ENCODE results near the gene PTPRN2.

Gene PTPRN2

DNA sequence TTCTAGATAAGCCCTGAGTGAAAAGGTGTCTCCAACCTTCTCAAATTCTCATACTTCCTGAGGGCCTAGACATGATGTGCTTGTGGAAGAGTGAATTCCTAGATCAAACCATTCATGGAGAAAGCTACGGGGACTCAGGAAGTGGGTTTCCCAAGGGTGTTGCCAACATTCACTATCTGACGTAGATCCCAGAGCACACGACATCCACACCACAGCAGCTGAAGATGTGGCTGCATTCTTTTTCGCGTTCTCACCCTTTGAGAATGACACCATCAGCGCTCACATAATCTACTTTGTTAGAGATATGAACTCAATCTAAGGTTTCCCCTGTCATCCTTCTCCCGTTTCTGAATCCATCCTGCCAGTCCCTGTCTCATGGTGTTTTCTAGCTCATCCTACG is 960.0 kb downstream of the PTPRN2 start:
- DNase-seq (ENCODE audit: low read depth in 3 of 3) = no peak

DNA sequence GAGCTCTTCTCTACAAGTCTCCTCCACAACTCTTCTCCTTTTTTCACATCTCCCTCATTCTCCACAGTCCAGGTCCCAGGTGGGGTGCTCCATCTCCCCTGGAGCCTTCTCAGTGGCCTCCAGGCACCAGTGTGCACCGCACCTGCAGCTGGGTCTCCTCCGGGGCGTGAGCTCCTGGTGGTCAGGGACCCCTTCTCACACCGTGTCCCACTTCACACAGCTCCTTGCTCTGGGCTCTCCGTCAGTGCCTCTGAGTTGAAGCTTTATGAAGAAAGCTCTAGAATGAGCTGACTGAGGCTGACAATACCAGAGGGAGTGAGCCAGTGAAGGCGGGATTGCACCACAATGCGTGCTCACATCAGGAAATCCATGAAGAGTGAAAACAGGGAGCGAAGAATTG is 960.6 kb downstream of the PTPRN2 start:
- no peak for DNase-seq (ENCODE audit: low read depth in 3 of 3)

DNA sequence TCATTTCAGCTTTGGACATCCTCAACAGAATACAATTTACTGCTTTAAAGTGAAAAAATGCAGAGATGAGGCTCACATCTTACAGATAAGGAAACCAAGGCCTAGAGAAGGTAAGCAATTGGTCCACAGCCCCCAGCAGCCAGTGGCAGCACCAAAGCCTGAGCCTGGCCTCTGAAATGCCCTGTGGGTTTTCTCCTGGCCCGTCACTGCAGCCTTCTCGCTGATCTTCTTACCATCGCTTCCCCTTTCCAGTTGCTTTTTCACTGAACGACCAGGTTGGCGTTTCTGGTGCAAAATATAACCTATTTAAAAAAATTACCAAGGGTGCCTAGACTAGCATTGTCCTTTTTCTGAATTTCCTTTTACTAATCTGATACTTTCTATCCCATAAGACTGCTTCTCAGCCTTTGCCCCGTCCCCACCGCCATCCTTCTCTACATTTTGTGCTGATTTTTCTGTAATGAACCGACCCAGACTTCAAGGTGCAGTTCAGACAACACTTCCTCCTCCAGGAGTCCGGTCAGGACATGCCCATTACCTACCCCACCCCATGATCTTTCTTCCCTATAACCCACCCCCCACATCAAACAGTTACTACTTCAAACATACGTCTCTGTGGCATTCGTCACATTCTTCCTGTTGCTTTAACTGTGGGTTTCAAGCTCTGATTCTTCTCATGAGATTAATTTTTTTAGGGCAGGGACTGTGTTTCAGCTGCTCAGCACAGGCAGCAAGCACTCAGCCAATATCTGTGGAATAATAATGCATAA is 961.5 kb downstream of the PTPRN2 start:
- no peak for DNase-seq (ENCODE audit: low read depth in 3 of 3)

DNA sequence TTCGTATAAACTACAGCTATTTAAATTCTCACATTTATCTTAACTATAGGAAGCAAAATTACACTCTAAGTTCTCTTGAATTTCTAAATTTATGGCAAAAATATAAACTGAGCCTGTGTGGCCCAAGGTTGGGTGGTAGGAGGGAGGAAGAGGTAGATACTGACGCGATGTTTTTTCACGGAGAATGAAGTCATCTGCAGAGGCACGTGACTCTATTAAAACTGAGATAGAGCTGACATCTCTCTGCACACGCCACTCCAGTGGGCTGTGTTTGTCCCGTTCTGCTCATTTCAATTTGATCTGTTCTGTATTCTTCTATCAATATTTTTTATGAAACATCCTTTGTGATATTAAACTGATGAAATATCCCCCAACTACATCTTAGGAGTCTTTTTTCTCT is 964.1 kb downstream of the PTPRN2 start:
- DNase-seq (ENCODE audit: low read depth in 3 of 3) = no peak

DNA sequence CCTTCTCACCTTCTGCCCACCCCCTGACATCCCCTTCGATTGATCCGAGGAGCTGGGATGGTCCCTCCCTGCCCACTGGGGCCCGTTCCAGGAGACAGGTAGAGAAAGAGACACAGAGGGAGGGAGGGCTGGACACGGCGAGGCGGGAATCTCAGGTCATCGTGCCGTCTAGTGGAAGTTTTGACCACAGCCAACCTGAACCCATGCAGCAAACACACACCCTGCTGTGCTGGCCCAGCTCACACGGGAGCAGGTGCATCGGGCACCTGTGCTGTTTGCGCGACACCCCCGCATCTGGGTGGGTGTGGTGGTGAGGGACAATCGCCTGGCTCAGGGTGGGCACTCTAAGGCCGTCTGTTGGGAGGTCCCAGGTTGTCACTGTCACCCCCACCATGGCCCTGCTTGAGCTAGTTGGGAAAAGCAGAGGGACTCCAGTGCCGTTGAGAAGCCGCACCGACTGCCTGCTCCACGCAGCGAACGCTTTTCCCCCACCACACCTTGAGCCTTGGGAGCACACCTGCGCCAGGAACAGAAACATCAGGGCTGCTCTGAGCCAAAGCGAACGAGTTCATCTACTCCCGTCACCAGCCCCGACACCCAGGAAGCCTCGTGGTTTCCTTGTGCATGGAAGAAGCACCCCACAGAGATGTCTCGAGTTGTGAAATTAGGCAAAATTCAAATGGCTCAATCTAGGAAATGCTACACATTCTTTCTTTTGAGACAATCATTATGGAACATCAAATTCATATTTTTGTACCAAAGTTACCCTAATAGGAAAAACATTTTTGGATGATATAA is 965.0 kb downstream of the PTPRN2 start:
- no peak for DNase-seq (ENCODE audit: low read depth in 3 of 3)

DNA sequence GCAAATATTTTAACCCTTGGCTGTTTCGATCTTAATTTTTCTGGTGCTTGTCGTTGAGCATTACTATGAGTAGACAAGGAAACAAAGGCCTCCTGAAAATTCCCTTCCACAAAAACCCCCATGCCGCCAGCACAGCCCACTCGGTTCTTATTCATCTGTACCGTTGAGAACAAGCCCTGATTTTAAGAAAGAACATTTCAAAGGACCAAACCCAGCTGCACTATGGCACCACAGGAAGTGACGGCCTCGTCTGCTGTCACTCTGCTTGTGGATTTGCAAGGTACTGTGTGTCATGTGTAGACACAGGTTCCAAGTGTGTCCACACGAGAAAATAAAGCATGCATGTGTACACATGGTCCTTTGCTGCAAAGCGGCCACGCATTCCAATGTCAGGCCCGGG is 965.6 kb downstream of the PTPRN2 start:
- DNase-seq (ENCODE audit: low read depth in 3 of 3) = no peak

DNA sequence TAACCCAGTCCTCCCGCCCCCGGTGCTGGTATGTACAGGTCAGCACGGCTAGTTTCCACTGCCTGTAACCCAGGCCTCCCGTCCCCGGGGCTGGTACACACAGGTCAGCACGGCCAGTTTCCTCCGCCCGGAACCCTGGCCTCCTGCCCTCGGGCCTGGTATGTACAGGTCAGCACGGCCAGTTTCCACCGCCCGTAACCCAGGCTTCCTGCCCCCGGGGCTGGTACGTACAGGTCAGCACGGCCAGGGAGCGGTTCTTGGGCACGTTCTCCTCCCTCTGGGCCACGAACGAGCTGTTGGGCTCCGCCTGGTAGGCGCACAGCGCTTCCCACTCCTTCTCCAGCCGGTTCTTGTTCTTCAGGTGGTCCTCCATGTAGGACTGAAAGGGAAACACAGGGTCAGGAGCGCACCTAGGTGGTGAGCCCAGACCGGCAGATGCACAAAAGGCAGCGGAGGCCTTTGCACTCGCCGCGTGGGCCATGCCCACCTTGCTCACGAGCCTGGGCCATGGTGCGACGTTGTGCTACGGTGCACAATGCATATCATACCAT is 966.4 kb downstream of the PTPRN2 start:
- no peak for DNase-seq (ENCODE audit: low read depth in 3 of 3)

DNA sequence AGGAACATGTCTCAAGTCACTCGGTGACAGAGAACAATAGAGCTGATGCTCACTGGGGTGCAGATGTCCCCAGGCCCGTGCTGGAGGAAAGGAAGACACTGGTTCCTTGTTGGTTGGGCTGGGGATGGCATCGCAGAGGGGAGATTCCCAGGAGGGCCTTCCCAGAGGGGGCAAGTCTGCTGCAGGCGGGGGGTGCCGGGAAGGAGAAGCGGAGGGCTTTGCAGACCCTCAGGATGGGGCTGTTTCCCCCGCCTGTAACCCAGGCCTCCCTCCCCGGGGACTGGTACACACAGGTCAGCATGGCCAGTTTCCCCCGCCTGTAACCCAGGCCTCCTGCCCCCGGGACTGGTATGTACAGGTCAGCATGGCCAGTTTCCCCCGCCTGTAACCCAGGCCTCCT is 967.0 kb downstream of the PTPRN2 start:
- DNase-seq (ENCODE audit: low read depth in 3 of 3) = no peak

DNA sequence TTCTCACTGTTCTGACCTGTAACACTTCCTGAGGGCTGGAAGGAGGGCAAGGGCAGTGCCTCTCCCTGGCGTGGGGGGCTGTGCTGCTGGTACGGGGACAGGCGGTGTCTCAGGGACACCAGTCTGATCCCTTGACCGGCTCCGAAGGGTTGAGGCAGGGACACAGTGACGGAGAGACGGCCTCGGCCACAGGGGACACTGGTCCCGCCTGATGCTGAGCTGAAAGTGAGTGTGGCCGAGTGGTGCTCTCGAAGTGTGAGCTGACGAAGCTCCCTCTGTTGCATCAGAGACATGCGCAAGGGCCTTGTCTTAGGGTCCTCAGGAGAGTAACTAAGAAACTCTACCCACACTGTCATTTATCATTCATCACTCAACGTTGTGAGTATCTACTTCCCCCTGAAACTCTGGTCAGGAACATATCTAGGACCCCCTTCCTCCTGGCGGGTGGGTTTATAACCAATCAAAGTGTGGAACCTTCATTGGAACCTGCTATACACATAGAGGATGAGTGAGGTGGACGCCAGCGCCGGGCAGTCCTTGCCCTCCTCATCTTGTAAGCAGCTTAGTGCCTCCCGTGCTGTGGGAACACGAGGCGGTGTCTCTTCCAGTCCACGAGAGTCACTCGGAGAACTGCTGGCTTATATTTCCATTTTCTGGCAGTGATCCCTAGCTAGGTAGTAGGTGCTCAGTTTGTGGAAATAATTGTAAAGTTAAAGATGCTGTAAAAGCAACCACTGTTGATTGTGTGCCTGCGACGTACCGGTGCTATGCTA is 967.7 kb downstream of the PTPRN2 start:
- DNase-seq (ENCODE audit: low read depth in 3 of 3) = no peak

DNA sequence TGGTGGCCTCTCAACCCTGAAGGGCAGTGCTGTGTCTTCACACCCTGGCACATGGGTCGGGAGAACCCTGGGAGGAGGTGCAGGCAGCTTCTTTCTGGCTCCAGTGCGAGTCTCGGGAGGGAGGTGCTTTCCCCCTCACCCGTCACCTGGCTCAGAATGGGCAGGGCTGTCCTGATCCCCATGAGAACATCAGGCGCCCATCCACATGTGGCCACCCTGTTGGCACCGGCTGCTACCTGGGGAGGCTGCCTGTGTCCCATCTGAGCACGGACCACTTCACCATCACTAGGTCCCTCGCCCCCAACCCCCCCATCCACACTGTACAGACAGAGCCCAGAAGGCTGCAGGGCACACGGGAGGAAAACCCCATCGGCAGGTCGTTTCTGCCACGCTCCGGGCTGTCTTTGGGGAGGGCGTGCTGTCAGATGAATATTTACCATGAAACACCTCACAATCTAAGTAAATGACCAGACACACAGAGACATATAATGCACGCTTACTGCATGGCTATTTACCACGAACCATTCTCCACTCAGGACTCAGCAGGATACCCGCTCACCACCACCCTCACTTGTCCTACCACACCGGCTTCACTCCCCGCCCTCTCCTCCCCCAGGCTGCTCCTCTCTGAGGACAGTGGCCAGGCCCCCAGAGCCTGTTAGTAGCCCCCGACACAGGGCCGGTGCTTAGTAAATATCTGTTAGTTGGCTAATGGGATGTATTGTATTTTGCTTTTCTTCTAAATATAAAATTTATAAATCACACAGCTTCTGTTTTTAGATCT is 968.6 kb downstream of the PTPRN2 start:
- no peak for DNase-seq (ENCODE audit: low read depth in 3 of 3)

DNA sequence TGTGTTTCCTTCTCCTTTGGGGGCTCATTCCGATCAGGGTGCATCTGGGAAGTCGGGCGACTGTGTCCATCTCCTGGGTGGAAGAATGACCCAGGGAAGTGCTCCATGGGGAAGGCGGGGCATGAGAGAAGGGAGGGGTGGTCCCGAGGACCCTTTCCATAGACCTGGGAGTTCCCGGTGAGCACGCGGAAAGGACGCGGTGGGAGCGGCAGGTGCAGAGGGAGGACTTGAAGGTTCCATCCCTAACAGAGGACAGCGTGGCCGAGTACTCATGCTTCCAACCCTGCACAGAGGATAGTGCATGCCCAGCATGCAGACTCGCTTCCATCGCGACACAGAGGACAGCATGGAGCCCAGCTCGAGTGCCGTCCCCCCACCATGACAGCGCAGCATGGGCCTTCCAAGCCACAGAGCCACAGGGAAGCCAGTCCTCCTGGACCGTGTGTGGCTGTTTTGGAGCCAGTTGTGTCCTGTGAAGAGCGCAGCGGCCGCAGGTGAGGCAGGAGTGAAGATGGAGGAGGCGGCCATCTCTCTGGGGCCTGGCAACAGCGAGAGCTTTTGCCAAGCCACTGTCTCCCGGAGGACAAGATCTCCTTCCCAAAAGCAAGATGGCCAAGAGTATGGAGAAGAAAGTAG is 969.4 kb downstream of the PTPRN2 start:
- no peak for DNase-seq (ENCODE audit: low read depth in 3 of 3)

DNA sequence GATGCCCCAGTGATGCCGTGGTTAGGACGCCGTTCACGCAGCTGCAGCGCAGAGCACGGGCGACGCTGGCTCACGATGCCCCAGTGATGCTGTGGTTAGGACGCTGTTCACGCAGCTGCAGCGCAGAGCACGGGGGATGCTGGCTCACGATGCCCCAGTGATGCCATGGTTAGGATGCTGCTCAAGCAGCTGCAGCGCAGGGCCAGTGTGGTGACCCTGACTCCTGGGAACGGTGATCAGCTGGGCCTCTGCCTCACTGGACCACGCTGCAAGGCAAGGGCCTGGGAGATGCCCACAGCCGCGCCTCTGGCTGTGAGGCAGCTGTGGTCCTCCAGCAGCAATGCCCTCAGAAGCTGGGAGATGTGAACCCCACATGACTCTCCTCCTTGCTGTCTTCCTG is 970.2 kb downstream of the PTPRN2 start:
- no peak for DNase-seq (ENCODE audit: low read depth in 3 of 3)

DNA sequence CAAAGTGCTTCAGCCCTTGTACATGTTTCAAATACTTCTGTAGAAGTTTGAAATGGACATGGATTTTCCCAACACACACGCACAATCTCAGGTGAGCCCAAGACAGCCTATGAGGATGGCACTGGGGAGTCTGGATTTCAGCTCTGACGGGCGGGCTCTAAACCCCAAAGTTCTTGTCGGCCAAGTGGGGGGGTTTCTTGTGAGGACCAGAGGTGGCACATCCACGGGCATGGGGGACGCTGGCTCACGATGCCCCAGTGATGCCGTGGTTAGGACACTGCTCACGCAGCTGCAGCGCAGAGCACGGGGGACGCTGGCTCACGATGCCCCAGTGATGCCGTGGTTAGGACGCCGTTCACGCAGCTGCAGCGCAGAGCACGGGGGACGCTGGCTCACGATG is 970.7 kb downstream of the PTPRN2 start:
- no peak for DNase-seq (ENCODE audit: low read depth in 3 of 3)

DNA sequence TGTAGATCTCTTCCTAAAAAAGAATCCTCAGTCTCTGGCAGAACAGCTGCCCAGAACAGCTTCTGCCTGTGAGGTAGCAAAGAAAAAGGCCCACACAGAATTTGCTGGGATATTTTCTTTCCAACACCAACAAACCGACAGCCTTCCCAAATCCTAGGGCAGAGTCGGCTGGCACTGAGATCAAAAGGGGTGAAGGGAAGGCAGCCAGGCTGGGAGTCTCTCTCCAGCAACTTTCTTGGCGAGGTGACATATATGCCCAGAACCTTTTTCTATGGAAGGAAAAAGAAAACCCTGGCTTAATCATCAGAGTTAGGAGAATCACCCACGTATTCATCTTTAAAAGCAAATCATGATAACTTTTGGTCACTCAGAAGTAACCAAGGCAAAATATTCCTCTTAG is 971.2 kb downstream of the PTPRN2 start:
- no peak for DNase-seq (ENCODE audit: low read depth in 3 of 3)

DNA sequence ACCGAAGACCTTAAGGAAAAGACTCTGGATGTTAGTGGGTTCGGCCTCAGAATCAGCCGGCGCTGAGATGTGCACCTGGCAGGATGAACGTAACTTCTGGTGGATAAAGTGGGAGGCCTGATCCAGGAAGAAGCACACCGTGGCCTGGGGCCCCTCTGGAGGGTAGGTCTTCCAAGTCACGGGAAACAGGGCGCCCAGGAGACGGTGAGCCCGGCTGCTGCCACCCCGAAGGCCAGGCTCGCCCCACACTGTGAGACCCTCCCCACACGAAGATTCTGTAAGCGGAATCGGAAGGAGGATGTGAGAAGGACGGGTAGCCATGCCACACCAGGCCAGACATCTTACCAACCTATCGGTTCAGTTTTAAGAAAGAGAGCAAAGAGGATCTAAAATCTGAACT is 971.8 kb downstream of the PTPRN2 start:
- no peak for DNase-seq (ENCODE audit: low read depth in 3 of 3)

DNA sequence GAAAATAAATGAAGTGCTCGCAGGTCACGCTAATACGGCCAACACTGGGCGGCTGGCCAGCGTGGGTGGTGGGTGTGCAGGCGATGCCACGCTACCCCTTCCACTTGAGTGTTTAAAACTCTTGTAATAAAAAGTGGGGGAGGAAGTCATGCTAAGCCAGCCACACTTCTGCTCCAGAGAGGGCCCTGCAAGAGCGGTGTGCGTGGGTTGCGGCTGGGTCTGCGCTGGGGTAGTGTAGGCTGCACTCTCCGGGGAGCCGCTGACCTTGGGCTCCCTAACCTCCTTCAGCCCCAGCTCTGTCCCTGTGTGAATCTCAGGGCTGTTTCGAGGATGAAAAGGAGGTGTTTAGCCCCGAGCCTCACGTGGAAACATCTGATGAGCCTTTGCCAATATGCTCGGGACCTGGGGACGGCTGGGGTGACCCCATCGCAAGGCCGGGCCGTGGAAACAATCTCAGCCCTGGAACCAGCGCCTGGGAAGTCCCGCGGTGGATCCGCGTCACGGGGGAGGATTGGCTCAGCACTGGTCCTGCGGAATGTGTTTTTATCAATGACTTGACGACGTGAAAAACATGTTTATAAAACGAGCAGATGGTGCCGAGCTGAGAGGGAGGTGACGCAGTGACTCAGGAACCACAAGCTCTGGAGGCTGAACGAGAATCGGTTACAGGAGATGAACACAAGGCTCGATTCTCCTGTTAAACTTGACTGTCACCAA is 972.4 kb downstream of the PTPRN2 start:
- no peak for DNase-seq (ENCODE audit: low read depth in 3 of 3)

DNA sequence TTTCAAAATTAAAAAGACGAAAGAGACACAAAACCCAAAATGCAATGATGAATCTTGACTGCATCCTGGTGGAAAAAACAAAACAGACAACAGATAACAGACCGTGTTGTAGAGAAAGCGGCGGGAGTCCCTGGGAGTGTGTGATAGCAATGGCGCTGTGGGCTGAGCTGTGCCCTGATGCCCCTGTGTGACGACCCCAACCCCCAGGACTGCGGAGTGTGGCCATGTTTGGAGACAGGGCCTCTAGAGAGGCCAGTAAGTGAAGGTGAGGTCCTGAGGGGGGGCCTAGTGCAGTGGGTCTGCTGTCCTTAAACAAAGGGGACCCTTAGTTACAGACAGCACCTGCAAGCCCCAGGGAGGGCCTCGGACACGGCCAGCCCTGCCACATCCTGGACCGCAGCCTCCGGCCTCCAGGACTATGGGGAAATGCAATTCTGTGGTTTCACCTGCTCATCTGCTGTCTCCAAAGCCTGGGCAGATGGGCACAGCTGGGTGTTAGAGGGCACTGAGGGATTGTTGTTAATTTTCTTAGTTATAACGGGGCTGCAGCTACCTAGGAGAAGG is 973.1 kb downstream of the PTPRN2 start:
- no peak for DNase-seq (ENCODE audit: low read depth in 3 of 3)

DNA sequence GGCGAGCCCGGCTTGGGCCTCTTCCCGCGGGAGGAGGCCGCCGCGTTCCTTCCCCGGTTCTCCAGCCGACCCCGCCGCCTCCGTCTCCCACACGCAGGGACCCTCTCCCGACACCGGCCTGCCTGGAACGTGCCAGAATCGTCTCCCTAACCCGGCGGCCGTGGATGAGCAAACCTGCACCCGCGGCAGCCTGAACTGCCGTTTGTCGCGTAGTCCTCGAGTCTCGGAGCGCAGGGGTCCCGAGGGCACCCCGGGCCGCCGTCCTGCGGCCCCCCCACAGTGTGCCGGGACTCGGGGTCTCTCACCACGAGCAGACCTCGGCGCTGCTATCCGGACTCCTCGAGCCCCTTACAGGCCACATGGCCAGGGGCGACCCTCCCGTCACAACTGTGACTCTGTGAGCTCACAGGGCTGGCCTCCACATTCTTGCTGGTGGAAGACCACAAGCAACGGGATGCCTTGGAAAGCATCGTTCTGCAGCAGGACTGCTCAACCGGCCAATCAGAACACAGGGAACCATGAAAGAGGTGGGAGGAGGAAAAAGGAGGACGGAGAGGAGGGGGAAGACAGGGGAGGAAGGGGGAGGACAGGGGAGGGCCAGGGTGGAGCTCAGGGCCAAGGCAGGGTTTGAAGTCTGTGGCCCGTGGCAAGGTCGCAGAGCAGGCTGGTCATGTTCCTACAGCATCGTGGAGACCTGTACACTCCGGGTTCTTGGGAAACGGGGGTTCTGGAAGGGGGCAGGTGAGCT is 973.9 kb downstream of the PTPRN2 start:
- DNase-seq (ENCODE audit: low read depth in 3 of 3) = no peak
